Natural killer cell (primary cell): Measurements from ENCODE around the gene TIFAB. TPM values are rescaled to one million over a fixed set of nuclear protein-coding genes. Genes with fewer than 3 reads are reported as not detected.

Experiments
- ATAC-seq, 3 donors: fragments of 150-1000 bp in 2 of 3; fragments of 200-7000 bp in 1 of 3; cut with Tn5 transposase; 1 replicate in 1 of 3; 2 replicates in 2 of 3; pipeline ENCODE4 v1.10.0; 2021; ENCODE audit warnings: mild to moderate bottlenecking in 2 of 3, moderate library complexity in 2 of 3
- DNase-seq, 2 donors: peaks; one replicate each; pipeline versions ENCODE4 v3.0.0 to v3.0.0-alpha.2; 2013 to 2021; ENCODE audit warnings: mixed read lengths in 1 of 2
- H3K27ac ChIP-seq: one replicate; pipeline ENCODE4 v1.5.1; 2013; ENCODE audit warnings: mild to moderate bottlenecking, low read length
- H3K27me3 ChIP-seq: one replicate; pipeline ENCODE4 v1.6.1; 2013; ENCODE audit warnings: low read length; ENCODE audit not compliant: control insufficient read depth, insufficient read depth
- H3K36me3 ChIP-seq: one replicate; pipeline ENCODE4 v1.6.1; 2013; ENCODE audit warnings: low read length; ENCODE audit not compliant: control insufficient read depth, insufficient read depth
- H3K4me1 ChIP-seq: one replicate; pipeline ENCODE4 v1.6.1; 2013; ENCODE audit warnings: low read length; ENCODE audit not compliant: control insufficient read depth, insufficient read depth
- H3K4me3 ChIP-seq: one replicate; pipeline ENCODE4 v1.5.1; 2013; ENCODE audit warnings: low read length
- H3K9me3 ChIP-seq: one replicate; pipeline ENCODE4 v1.6.1; 2013; ENCODE audit warnings: low read length; ENCODE audit not compliant: control insufficient read depth, insufficient read depth
- H3K27ac Mint-ChIP-seq, 2 donors: one replicate each; pipeline ENCODE4 v1.8.0; 2022; ENCODE audit warnings: mild to moderate bottlenecking in 2 of 2, mixed read lengths in 2 of 2, moderate library complexity in 1 of 2
- H3K27me3 Mint-ChIP-seq, 2 donors: one replicate each; pipeline ENCODE4 v1.8.0; 2022; ENCODE audit warnings: low read depth in 2 of 2, mixed read lengths in 2 of 2
- H3K36me3 Mint-ChIP-seq: one replicate; pipeline ENCODE4 v1.8.0; 2022; ENCODE audit warnings: mixed read lengths
- H3K4me1 Mint-ChIP-seq, 2 donors: one replicate each; pipeline ENCODE4 v1.8.0; 2022; ENCODE audit warnings: mixed read lengths in 2 of 2
- H3K4me3 Mint-ChIP-seq: one replicate; pipeline ENCODE4 v1.8.0; 2022; ENCODE audit warnings: mild to moderate bottlenecking, moderate library complexity, mixed read lengths
- H3K9me3 Mint-ChIP-seq, 2 donors: one replicate each; pipeline ENCODE4 v1.8.0; 2022; ENCODE audit warnings: mixed read lengths in 2 of 2
- WGBS: methylation state at CpG from one replicate; pipeline ENCODE4 v1.1.7; 2013; ENCODE audit warnings: missing lambda C conversion rate; ENCODE audit not compliant: insufficient coverage; 5-methylcytosine and 5-hydroxymethylcytosine counted together
- intact Hi-C: fragments of 100-400 bp; cut with micrococcal nuclease; formaldehyde crosslinking; loops from one replicate; pipeline ENCODE4 v1.14.2; 2022
- total RNA-seq, 4 donors: library from RNA; stranded (reverse); fragments of 120-200 nt in 1 of 4; gene quantifications; one replicate each; pipeline versions ENCODE4 v1.2.3 to v1.2.4, GENCODE V29; 2013 to 2022
- TF ChIP-seq, protein P1 (sequence below): fragments of 200-600 bp; IDR thresholded peaks from one replicate; pipeline ENCODE4 v1.8.0; 2022; ENCODE audit warnings: antibody characterized with exemption

Gene TIFAB
- total RNA-seq, 3 donors from 2014 or later (not counting 1 experiment from before 2014, with no cell fraction given), result 0.05 to 0.21 TPM; not detected in 1

DNA sequence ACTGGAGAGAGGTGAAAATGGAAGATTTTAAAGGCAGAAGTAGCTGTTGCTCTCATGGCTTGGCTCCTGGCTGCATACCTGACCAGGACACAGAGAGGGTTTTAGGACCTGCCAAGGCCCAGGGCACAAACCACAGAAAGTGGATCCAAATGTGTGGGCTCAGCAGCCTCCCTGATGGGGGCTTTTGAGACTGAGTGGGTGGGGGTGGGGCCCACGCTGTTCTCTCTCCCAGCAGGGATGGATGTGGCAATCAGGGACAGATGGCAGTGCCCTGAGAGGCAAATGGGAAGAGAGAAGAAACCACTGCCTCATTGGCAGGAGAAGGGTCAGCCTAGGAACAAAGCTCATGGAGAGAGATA is 34.9 kb upstream of the TIFAB start:
- H3K36me3 Mint-ChIP-seq, result no peaks in the 10 kb centered on the region
- H3K9me3 Mint-ChIP-seq, result no peaks in the 10 kb centered on the region
- Histone ChIP-seq H3K27ac (no peak overlapping the region), H3K27me3 (peaks cover 25% of the 10 kb centered on the region), H3K4me1 (no peaks in the 10 kb centered on the region), H3K36me3 (no peaks in the 10 kb centered on the region), H3K9me3 (no peaks in the 10 kb centered on the region), H3K4me3 (no peak overlapping the region)
- H3K27me3 Mint-ChIP-seq, result peaks cover 50 to 55% of the 10 kb centered on the region in 2 donors
- intact Hi-C loops, result no loop called here
- 46% methylated on average over 1 of the region's 1 CpG for WGBS
- no peak overlapping the region for H3K27ac Mint-ChIP-seq
- H3K4me1 Mint-ChIP-seq, result peaks cover 0 to 5% of the 10 kb centered on the region in 2 donors
- no peak overlapping the region for H3K4me3 Mint-ChIP-seq
- ATAC-seq, result no peak
- TF ChIP-seq, protein P1, sequence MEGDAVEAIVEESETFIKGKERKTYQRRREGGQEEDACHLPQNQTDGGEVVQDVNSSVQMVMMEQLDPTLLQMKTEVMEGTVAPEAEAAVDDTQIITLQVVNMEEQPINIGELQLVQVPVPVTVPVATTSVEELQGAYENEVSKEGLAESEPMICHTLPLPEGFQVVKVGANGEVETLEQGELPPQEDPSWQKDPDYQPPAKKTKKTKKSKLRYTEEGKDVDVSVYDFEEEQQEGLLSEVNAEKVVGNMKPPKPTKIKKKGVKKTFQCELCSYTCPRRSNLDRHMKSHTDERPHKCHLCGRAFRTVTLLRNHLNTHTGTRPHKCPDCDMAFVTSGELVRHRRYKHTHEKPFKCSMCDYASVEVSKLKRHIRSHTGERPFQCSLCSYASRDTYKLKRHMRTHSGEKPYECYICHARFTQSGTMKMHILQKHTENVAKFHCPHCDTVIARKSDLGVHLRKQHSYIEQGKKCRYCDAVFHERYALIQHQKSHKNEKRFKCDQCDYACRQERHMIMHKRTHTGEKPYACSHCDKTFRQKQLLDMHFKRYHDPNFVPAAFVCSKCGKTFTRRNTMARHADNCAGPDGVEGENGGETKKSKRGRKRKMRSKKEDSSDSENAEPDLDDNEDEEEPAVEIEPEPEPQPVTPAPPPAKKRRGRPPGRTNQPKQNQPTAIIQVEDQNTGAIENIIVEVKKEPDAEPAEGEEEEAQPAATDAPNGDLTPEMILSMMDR, result no peak
- DNase-seq, result no peak

DNA sequence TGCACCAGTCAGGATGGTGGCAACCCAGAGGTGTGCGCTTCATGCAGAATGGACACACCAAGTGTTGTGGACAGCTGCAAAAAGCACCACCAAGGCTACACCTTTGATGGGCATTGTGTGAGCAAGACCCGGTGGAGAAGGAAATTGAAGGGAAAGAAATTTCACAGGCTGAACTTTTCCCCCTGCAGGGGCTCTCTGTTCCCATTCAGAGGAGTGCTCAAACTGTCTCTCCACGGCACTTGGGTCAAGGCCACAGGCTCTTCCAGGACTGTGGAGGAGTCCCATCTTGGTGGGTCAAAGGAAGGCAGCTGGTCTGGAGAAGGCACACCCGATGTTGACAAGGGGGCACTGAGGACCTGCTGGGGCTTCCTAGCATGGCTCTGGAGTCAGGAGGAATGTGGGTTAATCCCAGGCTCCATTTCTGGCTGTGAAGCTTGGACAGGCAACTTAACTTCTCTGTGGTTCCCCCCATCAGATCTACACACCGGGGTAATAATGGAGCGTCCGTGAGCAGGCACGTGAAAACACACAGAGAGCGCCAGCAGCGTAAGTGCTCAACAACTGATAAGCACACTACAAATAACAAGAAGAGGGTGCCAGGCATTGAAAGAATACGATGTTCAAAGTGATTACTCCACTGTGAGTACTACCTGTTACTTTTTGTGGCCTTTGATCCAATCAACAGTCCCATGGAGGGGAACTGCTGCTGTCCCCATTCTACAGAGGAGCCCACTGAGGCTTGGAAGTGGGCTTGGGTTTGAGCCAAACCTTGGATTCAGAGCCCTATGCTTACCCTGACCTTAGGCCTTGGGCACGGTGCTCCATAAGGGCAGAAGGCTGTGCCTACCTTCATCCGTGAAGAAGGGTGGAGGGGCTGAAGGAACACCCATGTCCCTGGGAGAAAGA is 34.2 kb upstream of the TIFAB start:
- H3K4me3 Mint-ChIP-seq, result no peak overlapping the region
- H3K36me3 ChIP-seq, result no peaks in the 10 kb centered on the region
- TF ChIP-seq, protein P1, result no peak
- H3K27ac ChIP-seq, result no peak overlapping the region
- H3K27me3 Mint-ChIP-seq, result peaks cover 46 to 55% of the 10 kb centered on the region in 2 donors
- H3K4me3 ChIP-seq, result no peak overlapping the region
- ATAC-seq, result no peak
- no peaks in the 10 kb centered on the region for H3K4me1 ChIP-seq
- H3K27me3 ChIP-seq, result peaks cover 25% of the 10 kb centered on the region
- H3K4me1 Mint-ChIP-seq, result peaks cover 0 to 5% of the 10 kb centered on the region in 2 donors
- intact Hi-C loops, result no loop called here
- no peaks in the 10 kb centered on the region for H3K9me3 Mint-ChIP-seq
- H3K36me3 Mint-ChIP-seq, result no peaks in the 10 kb centered on the region
- WGBS, result 83% methylated on average over 13 of the region's 13 CpGs
- H3K9me3 ChIP-seq, result no peaks in the 10 kb centered on the region
- DNase-seq, result no peak
- H3K27ac Mint-ChIP-seq, result no peak overlapping the region

DNA sequence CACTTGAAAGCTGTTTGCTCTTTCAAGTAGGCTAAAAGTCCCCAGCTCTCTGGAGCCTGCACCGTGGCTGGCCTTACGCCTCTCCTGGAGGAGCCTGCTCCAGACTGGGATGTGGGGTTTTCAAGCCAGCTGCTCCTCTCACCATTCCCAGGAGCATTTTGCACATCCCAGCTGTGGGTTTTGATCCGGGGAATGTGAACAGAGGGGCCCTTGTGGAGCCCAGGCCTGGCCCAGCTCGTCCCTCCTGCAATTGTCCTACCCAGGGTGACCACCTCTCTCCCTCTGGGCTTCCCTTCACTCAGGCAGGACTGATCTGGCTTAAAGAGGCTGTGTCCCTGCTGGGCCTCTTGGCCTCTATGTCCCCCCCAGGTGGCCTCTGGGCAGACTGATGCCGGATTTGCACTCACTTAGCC is 32.5 kb upstream of the TIFAB start:
- H3K4me1 ChIP-seq, result no peaks in the 10 kb centered on the region
- no peaks in the 10 kb centered on the region for H3K9me3 Mint-ChIP-seq
- H3K4me1 Mint-ChIP-seq, result peaks cover 0 to under 1% of the 10 kb centered on the region in 2 donors
- TF ChIP-seq, protein P1, result no peak
- DNase-seq (no peak), ATAC-seq (no peak)
- 83% methylated on average over 5 of the region's 5 CpGs for WGBS
- peaks cover 40 to 50% of the 10 kb centered on the region in 2 donors for H3K27me3 Mint-ChIP-seq
- no peaks in the 10 kb centered on the region for H3K36me3 ChIP-seq
- H3K27ac ChIP-seq, result no peak overlapping the region
- no peak overlapping the region for H3K4me3 ChIP-seq
- intact Hi-C loops, result no loop called here
- H3K4me3 Mint-ChIP-seq, result no peak overlapping the region
- no peaks in the 10 kb centered on the region for H3K36me3 Mint-ChIP-seq
- no peak overlapping the region for H3K27ac Mint-ChIP-seq
- H3K27me3 ChIP-seq, result peaks cover 12% of the 10 kb centered on the region
- H3K9me3 ChIP-seq, result no peaks in the 10 kb centered on the region
